NCI-H1417 treated with DMSO at 0.1 percent for 48 hours (cell line): Measurements from ENCODE around the gene CRHR2.
"Not testable (repeated sequence)": the region's sequence is repeated elsewhere in the genome, so short reads cannot be mapped to it uniquely, and the experiment has no call there.

Experiments
- DNase-seq: peaks from one replicate; lab custom pipeline; 2025; lab: John Stamatoyannopoulos, UW

Gene CRHR2

DNA sequence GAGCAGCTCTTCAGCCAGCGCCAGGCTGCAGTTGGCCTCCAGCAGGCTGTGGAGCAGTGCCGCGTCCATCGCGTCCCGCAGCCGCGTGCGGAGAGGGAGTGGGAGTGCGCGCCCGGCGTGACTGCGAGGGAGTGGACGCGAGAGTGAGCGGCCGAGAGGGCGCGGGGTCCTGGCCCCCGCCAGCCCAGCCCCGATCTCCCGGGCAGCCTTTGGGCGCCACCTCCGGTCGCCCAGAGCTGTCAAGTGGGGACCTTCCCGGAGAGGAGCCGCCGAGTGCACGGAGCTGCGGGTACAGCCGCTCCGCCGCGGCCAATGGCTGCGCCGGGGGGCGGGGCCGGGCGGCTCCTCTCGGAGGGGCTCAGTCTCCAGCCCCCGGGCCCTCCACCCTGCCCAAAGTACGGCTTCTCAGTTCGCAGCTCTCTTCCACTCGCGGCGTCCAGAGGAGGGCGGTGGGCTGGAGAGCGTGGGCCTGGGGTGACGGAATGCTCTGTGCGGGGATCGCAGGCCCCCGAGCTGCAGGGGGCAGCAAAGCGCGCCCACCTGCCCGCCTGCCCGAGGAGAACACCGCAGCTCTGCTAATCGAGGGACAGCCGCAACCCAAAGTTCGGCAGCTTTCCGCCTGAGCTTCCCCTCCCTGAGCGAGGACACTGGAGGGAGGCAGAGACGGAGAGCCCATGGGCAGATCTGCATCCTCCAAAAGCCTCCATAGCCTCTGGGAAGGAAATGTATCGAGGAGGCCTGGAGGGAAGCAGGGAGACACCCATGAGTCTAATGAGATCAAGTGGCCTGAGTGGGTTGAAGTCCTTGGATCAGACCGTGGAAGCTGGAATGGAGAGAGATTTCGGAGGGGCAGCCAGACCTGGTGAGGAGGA, at the start of gene CRHR2:
CRHR2 (minus strand) TSS at position 245 of the 872 bp plus-strand sequence; CDS start at position 69, 176 bp downstream.
- no peak for DNase-seq

DNA sequence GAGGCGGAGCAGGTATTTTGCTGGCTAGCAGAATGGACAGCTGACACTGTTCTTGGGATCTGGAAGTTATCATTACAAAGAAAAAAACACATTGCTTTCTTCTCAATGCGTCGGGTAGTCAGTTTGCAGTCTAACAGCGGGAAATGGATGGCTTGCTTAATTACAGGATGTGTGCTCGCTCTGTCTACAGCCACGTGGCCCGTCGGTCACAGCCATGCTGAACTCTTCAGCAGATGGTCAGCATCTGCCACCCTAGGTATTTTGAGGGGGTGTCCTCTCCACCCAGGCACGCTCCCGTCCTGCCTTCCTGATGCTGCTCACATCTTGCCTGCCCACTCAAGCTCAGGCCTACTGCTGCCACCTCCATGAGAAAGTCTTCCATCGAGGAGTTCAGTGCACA, 49.3 kb upstream of the CRHR2 start:
- peak; percentile 52 for DNase-seq

DNA sequence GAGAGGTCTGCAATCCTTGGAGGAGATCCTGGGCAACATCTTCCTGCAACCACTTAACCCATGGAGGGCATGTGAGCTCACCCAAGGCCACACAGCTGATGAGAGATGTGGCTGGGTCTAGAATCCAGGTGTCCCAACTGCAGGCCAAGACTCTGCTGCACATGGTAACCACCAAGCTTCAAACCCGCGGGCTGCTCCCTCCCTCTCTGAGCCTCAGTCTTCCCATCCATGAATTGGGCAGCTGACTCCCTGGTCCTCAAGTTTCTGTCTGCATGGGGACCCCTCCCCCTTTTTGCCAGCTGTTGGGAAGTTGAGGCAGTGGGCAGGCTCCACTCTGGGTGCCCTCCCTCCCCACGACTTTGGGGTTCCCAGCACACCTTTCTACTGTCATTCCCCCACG, 48.7 kb upstream of the CRHR2 start:
- no peak for DNase-seq

DNA sequence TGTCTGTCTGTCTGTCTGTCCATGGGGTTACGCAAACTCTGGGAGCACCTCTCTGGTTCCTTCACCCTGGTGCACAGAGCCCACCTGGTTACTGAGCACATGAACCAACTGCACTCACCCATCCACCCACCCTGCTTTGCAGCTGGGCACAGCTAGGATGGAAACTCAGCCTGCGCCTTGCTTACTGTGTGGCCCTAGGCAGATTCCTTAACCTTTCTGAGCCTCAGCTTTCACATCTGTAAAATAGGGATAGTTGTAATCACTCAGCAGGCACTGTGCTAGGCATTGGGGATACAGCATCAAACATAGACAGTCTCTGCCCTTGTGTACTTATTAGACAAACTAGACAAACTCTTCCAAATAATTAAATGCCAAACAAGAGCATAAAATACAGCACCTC, 47.8 kb upstream of the CRHR2 start:
- DNase-seq: no peak

DNA sequence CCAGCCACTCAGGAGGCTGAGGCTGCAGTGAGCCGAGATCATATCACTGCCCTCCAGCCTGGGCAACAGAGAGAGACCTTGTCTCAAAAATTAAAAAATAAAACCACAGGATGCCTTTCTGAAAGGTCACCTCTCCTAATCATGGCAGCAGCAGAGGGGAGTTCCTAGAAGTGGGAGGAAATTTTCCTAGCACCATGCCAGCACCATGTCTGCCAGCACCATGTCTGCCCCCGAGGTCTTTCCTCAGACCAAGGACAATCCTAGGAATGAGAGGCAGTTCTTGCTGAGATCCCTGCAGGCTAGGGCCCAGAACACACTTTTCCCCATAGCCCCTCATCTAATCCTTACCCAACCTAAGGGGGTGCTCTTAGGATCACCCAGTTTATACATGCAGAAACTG, 47.4 kb upstream of the CRHR2 start:
- no peak for DNase-seq

DNA sequence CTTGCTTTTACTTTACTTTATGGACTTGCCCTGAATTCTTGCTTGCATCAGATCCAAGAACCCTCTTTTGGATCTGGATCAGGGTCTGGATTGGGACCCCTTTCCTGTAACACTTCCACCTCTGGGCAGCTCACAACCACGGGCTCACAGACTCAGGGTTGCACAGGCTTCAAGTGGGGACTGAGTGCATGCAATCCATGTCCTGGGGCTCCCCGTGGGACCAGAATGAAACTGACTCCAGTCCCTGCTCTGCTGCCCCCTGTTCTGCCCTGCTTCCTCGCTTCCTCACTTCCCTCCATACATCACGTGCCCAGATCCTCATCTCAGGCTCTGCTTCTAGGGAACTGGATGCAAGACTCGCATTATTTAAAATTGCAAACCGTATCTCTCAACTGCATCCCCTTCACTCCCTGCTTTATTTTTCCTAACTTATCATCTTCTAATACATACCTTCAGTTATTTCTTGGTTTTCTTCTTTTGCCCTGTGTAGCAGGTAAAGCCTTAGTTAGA, 46.4 kb upstream of the CRHR2 start:
- no peak for DNase-seq

DNA sequence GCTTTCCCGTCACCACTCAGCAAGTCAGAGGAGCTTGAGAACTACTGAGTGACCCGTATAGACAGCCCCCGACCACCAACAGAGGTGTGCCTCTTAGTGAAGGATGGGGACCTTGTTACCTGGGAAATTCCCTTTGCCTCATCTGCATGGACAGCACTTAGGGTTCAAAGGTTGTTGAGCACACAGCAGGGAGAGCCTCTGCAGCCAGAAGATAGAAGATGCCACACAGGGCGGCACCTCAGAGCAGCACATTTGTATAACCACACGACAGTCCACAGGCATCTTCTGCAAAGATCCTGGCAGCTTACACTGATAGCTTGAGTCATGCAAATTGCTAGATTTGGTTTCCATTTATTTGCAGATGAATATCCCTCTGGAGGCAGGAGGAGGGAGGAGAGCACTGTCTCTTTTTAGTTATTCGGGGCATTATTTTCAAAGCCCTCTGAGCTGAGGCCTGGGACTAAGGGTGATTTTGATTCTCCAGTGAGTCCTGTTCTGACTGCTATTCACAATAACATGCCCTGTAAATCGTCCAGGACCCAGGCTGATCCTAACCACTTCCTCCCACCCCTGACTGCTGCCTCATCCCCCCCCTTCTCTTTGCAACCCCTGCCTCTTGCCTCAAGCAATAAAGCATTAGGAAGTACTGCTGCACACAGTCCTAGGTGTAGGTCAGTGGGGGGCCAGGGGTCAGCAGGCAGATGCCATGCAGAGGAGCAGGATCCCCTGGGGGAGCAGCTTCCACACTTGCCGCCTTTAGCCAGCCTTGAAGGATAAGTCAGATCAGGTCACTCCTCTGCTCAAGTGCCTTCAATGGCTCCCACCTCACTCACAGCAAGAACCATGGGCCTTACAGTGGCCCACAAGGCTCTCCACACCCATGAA, 45.0 kb upstream of the CRHR2 start:
- DNase-seq: no peak

DNA sequence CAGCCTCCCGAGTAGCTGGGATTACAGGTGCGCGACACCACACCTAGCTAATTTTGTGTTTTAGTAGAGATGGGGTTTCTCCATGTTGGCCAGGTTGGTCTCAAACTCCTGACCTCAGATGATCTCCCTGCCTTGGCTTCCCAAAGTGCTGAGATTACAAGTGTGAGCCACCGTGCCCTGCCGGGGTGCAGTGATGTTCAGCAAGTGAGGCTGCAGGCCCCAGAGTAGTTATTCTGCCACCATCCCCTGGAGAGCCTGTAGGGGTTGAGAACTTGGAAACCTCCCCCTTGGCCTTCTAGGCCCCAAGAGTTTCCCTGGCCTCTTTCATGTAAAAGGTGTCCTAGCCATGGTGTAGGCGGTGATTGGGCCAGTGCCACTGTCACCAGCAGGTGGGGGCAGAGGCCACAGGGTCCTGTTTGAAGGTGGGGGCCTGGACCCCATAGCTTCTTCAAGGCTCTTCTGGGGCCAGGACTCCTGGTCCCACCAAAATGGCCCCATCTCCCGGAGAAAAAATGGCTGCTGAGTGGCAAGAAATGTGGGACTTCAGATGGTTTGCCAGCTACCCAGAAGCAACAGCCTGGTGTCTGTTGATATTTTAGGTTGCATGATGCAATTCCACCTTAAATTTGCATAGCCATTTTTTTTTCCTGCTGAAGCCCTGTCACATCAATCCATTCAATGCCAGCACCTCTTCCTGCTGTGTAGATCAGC, 44.2 kb upstream of the CRHR2 start:
- no peak for DNase-seq

DNA sequence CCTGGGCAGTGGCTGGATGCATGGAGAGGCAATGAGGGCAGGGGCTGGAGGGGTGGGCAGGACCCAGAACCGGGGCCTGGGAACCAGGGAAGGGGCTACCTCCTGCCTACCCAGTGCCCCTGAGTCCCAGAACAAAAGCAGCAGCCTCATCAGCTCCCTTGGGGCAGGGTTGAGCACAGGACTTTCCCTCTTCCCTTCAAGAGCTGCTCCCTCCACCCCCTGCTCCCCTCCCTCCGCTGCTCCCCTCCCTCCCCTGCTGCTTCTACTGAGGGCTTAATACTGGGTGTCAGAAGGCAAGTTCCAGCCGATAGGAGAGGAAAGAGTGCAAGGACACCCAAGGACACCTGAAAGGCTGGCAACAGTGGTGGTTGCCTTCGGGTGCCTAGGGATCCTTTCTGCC, 41.5 kb upstream of the CRHR2 start:
- no peak for DNase-seq

DNA sequence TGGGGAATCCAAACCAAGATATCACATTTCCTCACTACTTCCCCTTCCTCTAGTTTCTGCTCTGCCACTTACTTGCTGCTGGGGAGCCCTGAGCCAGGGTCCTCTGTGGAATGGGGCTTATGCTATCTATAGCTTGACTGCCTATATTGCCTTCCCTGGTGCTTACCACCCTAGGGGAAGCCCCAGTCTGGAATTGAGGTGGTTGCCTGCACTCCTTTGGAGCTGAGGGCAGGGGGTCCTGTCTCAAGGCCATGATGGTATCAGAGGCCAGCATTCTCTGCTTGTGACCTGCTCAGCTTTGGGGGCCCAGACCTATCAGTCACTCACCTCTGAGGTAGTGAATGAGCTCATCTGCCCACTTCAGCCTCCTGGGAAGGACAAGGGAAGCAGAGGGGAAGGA, 40.4 kb upstream of the CRHR2 start:
- DNase-seq: no peak

DNA sequence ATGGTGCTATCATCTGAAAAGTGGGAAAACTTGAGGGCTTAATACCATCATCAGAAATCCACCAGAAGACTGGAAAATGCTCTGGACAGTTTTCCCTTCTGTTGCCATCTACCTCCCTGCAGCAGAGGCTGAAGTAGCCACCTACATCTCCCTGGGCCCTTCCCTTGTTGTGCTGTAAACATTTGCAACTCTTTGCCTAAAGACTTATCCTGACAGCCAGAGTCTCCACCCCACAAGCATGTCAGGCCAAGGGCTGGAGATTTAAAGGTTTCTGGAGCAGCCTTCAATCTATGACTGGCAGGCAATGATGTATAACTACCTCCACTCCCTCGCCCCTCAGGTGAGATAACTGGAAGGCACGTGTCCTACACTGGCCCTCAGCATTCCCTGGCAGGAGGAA, 39.9 kb upstream of the CRHR2 start:
- no peak for DNase-seq

DNA sequence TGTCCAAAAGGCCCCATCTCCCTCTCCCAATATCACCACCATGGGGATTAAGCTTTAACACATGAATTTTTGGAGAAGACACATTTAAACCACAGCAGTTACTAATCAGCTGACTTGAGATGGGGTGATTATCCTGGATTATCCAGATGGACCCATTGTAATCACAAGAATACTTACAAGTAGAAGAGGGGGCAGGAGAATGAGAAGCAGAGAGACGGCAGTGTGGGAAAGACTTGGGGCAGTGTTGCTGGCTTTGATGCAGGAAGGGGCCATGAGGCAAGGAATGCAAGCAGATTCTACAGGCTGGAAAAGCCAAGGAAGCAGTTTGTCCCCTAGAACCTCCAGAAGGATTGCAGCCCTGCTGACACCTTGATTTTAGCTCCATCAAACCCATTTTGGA, 39.0 kb upstream of the CRHR2 start:
- no peak for DNase-seq

DNA sequence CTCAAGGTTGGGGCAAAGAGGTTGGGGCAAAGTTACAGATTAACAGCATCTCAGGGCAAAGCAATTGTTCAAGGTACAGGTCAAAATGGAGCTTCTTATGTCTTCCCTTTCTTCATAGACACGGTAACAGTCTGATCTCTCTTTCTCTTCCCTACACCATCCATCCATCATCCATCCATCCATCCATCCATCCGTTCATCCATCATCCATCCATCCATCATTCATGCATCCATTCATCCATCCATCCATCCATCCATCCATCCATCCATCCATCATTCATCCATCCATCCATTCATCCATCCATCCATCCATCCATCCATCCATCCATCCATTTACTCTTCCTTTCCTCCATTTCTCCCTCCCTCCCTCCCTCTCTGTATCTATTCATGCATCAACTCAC, 37.2 kb upstream of the CRHR2 start:
- DNase-seq: not testable (repeated sequence)

DNA sequence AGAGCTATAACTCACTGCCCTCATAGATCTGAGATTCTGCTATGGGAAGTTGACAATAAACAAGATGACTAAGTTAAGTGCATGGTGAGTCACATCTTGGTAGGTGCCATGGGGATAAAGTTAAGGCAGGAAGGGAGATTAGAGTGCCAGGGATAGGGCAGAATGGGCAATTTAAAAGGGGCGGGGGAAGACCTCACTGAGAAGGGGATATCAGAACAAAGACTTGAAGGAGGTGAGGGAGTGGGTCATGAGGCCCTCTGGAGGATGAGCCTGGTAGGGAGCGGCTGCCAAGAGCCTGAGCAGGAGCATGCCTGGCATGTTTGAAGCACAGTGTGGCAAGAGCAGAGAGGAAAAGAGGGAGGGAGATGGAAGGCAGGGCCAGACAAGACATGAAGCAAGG, 34.9 kb upstream of the CRHR2 start:
- DNase-seq: no peak

DNA sequence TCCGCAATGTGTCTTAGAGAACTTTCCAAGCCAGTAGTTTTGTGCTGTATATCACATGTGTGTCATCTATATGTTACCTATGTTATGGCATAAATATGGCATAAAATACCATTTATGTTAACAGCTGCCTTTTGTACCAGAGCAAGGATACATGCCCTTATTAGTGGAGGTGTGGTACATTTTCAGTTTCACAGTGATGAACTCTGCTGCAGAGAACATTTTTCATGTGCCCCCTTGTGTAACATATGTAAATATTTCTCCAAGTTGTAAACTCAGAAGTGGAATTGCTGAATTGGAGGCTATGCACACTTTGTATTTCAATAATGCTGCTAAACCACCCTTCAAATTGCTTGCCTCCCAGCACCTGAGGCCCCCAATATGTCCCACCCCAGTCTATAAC, 31.9 kb upstream of the CRHR2 start:
- DNase-seq: no peak

DNA sequence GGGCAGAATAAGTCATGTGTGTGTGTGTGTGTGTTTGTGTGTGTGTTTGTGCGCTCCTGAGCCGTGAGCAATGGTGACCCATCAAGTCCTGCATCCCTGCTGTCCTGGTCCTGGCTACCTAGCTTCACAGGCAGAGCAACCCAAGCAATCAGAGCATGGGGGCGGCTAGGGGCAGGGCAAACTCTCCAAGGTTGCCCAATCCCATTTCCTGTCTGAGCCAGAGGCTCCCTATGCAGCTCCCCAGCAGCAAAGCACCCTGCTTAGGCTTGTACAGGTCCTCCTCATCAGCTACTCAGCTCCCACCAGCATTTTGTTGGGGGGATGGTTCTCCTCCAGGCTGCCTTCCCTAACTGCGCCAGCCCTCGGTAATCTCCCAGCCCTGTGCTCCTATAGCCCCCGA, 31.1 kb upstream of the CRHR2 start:
- no peak for DNase-seq

DNA sequence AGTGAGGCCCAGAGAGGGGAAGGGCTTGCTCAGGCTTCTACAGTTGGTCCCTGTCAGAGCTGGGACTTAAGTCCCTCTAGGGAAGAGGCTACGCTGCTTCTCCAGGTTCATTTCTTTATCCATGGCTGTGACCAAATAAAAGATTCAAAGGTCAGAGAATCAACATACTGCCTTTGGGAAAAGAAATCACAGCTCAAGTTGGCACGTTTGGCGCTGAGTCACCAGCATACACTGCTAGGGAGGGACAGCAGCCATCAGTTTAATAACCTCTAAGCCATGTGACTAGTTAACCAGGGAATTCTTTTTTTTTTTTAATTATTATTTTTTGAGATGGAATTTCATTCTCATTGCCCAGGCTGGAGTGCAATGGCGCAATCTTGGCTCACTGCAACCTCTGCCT, 28.4 kb upstream of the CRHR2 start:
- DNase-seq: no peak

DNA sequence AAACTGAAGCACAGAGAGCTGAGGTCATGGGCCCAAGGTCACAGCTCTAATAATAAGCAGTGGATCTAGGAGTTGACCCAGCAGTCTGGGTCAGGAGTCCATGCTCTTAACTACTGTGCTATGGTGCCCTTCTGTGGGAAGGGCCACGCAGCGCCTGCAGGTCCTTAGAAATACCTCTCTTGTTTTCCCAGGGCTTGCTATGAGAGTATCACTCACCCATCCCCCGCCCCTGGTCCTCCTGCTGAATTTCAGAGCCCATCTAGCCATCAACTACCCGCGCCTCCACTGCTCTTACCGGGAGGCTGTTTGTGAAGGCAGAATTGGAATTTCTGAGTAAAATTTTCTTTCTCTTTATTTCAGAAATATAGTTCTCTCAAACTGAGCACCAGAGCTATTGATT, 27.3 kb upstream of the CRHR2 start:
- DNase-seq: no peak

DNA sequence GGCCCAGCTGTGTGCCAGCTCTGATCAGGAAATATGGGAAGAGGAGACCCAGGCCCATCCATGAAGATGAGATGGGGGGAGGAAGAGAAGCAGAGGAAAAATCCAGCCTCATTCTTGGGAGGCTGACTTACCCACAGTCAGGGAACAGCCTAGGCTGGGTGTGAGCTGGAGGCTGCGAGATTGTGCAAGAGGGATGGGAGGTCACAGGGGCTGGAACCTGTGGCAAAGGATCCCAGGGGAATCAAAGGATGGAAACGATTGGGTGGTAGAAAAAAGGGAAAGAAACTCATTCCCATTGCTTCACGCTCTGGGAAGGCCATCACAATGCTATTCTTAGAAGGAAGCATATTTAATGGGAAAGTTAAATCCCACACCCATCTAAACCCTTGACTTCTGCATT, 26.7 kb upstream of the CRHR2 start:
- no peak for DNase-seq

DNA sequence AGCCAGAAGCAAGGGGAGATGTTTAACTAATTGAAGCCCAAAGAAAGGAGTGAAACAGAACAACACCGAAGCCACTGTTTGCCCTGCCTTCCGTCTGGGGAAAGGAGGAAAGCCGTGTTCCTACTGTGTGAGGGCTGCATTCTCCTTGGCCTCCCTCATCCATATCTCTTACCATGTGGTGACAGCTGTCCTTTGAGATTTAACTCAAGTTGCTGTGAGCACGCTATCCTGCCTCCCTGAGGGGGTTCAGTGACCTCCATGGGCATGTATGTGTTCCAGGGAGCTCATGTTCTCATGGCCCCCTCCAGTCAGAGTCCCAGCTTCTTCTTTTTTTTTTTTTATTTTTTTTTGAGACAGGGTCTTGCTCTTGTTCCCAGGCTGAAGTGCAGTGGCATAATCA, 26.2 kb upstream of the CRHR2 start:
- no peak for DNase-seq

DNA sequence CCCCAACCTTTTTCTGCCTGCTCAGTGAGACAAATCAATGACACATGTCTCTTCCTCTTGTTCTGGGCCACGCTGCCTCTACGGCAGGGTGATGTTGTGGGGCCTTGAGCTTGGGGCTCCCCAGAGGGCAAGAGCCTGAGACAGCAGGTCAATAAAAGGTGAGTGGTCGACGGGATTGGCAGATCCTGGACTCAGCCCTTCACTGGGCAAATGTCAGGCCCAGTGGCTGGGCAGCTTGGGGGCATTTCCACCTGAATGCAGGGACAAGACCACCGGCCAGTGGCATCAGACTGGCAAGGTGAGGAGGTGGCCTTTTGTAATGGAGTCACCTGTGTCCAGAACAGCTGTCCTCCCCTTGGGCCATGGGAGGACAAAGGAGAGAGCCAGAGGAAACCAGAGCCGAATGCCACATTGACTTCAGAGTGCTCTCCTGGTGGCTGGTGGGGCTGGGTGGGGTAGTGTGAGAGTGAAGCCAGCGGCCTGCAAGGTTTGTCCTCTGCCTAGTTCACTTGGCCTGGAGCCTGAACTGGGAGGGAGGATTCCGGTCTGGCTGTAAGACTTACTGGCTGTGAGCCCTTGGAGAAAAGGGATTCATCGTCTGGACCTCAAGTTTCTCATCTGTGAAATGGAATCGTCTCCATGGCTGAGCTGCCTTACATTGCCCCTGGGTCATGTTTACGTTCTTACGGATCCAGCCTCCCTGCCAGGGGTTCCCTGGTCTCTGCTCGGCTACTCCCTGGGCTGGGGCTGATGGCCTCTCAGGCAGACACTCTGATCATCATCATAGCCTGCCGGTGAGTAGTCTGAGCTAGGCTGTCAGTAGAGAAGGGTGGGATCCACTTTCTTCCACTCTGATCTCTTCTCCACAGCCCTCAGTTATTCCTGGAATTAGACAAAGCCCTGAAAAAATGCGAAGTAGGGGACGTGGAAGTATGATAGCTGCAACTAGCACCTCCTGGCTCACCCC, 25.4 kb upstream of the CRHR2 start:
- no peak for DNase-seq
